ENCODE results near the gene PNMA8A.

- TF ChIP-seq POLR2A (IDR thresholded peaks at IDR 0.05; ENCODE audit: low read length) (no peak), GATA1 (IDR thresholded peaks at IDR 0.05; ENCODE audit: low read depth, low read length) (no peak)
Observed at GRCh38 chr19:46502891-46503290, 31.5 kb upstream of the PNMA8A start.

Data from erythroblast (primary cell).